Measurements from ENCODE around the gene EXOC2.

GRCh38 chr6:487956-488355, 205.0 kb downstream of the EXOC2 start:
- TF ChIP-seq JUND (IDR thresholded peaks at IDR 0.05; ENCODE audit: low read depth, low read length) (no peak), POLR2A (IDR thresholded peaks at IDR 0.05; ENCODE audit: low read depth, low read length) (no peak), ZNF207 (IDR thresholded peaks at IDR 0.05; ENCODE audit: borderline replicate concordance) (no peak), EZH2 (IDR thresholded peaks at IDR 0.05; ENCODE audit: borderline replicate concordance, control insufficient read depth, low read depth, low read length) (no peak), CBX5 (IDR thresholded peaks at IDR 0.05; ENCODE audit: low read depth) (no peak)
- TF ChIP-seq, protein P1, sequence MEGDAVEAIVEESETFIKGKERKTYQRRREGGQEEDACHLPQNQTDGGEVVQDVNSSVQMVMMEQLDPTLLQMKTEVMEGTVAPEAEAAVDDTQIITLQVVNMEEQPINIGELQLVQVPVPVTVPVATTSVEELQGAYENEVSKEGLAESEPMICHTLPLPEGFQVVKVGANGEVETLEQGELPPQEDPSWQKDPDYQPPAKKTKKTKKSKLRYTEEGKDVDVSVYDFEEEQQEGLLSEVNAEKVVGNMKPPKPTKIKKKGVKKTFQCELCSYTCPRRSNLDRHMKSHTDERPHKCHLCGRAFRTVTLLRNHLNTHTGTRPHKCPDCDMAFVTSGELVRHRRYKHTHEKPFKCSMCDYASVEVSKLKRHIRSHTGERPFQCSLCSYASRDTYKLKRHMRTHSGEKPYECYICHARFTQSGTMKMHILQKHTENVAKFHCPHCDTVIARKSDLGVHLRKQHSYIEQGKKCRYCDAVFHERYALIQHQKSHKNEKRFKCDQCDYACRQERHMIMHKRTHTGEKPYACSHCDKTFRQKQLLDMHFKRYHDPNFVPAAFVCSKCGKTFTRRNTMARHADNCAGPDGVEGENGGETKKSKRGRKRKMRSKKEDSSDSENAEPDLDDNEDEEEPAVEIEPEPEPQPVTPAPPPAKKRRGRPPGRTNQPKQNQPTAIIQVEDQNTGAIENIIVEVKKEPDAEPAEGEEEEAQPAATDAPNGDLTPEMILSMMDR (IDR thresholded peaks at IDR 0.05 in 2 of 3, conservative IDR thresholded peaks at IDR 0.05 in 1 of 3; ENCODE audit: control insufficient read depth in 2 of 3, extremely low read depth in 1 of 3, insufficient read depth in 1 of 3, low read depth in 3 of 3, low read length in 3 of 3) = no peak
